GM21786 (cell line): Measurements from ENCODE around the gene REC114.
"Not testable (repeated sequence)": the region's sequence is repeated elsewhere in the genome, so short reads cannot be mapped to it uniquely, and the experiment has no call there.

Source experiments
- ATAC-seq: cut with Tn5 transposase; IDR thresholded peaks from one replicate; pipeline ENCODE4 v1.9.1; 2021; ENCODE audit not compliant: unreplicated experiment

REC114 gene

DNA sequence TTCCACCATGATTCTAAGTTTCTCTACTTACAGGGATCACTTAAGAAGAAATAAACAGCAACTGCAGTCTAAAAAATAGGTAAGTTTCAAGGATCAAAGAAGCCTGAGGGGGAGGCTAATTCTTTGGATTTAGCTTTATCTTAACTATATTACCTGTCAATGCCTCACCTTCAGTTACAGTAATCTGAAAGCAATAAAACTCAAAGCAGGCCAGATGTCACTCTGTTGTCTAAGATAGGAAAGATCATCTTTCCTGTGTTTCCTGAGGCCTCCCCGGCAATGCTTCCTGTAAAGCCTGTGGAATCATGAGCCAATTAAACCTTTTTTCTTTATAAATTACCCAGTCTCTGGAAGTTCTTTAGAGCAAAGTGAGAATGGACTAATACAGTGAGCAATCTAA is 130.1 kb downstream of the REC114 start:
- no peak for ATAC-seq

DNA sequence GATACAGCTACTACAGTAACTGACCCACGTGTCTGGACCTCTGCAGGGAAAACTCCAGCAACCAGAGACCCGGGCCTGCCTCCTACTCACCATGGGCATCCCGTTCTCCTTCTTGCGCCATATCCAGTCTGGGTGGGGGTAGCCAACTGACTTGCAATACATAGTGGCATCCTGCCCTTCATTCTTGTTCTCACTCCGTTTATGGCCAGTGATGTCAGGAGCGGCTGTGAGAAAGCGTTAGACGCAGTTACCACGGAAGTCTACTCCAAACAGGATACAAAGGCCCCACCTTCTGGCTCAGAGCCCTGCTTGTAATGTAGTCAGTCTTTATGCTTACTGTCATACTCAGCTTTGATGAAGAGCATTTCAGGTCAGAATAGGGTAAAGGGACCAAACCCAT is 130.6 kb downstream of the REC114 start:
- ATAC-seq, result no peak

DNA sequence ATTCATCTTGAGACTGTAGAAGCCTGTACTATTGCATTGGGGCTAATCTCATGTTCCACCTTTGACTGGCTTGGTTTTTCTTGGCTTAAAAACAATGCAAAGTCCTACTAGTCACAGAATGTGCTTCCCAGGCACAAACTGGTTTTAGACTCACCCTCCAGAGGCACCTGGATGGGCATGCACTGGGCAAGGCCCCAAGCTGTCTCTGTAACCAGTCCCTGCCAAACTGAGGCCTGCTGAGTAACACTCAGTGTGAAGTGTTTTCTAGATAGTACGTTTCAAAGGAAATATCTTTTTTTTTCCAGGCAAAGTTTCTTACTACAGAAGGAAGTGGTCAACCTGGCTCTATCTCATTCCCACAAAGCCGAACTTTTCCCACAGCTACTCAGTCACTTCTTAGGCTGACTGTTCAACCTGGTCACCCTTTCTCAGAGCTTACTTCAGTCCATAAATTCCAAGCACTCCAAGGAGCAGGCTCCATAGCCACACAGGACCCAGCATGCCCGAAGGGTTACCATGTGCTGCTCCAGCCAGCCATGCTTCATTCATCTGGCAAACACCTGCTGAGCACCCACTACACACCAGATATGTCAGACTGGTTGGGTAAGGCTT is 132.8 kb downstream of the REC114 start:
- no peak for ATAC-seq

DNA sequence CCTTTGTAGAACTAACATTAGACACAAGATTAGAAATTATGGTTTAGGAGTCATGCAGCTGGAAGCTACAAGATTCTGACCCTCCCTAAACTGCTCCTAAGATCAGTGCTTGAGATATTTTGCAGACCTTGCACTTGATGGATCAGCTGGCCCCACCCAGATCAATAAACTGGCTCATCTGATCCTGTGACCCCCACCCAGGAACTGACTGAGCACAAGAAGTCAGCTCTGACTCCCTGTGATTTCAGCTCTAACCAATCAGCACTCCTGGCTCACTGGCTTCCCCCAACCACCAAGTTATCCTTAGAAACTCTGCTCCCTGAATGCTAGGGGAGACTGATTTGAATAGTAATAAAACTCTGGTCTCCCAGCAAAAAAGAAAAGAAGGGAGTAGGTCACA is 134.6 kb downstream of the REC114 start:
- ATAC-seq, result not testable (repeated sequence)

DNA sequence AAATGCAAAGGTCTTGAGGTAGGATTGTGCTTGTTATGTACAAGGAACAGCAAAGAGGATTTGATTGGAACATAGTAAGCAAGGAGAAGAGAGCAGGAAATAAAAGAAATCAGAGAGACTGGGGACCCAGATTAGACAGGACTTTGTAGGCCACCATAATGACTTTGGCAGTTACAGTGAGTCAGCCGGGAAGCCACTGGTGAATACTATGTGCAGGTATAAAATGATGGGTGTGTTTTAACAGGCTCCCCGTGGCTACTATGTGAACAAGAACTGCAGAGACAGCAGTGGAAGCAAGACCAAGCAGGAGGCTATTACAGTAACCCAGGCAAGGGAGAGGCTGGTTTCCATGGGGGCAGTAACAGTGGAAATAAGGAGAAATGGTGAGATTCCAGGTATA is 135.1 kb downstream of the REC114 start:
- no peak for ATAC-seq

DNA sequence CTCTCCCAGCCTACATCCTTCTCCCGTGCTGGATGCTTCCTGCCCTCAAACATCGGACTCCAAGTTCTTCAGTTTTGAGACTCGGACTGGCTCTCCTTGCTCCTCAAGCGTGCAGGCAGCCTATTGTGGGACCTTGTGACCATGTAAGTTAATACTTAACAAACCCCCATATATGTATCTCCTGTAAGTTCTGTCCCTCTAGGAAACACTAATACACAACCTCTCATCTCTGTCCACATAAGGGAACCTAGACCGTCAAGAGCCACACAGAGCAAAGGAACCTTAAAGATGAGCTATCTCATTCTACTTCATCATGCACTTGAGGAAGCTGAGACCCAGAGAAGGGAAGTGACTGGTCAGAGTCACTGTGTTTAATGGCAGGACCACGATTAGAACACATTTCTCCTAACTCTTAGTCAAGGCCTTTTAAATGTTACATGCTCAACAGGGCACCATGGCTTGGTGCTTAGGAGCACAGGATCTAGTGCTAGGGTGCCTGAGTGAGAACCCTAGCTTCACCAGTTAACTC is 140.0 kb downstream of the REC114 start:
- ATAC-seq, result no peak

DNA sequence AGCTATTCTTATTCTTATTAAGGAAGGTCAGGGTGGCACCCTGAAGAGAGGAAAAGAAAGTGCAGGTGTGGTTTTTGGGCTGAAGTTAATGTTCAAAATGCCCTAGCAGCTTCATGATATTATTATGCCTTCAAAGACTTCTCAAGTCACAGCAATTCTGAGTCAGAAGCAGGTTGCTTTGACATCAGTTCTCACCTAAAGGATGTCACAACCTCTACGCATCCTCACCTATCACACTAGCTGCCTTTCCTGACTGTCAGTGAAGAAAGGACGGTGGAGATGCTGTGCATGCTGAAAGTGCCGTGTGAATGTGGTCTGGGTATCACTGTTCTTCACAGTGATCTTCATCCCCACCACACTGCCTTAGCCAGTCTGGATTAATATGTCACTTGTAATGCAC is 140.6 kb downstream of the REC114 start:
- no peak for ATAC-seq

DNA sequence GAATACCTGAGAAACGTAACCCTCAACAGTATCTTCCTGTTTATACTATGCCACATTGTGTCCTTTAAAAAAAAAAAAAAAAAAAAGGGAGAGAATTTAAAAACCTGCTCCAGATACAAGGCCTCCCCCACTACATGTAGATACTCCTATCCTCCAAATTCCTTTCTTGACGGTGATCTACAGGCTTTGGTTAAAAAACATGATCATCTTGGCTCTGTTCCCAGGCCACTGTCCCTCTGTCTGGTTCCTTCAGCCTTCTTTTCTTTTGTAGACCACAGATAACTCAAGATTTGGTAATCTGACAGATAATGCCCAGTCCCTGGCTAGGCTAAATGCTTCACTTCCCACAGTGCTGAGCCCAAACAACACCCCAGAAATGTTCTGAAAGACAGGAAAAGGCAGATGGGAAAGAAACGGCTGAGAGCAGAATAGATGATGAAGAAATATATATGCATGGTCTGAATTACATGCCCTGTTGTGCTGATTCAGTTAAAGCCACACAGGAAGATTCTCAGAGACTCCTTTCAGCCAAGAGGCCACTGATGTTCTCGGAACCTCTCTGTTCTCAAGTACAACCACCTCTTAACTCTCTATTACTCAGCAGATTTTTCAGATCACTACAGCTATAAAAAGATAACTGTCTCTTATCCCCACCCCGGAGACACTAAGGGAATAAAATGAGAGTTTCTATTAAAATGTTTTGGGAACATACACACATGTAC is 141.9 kb downstream of the REC114 start:
- no peak for ATAC-seq

DNA sequence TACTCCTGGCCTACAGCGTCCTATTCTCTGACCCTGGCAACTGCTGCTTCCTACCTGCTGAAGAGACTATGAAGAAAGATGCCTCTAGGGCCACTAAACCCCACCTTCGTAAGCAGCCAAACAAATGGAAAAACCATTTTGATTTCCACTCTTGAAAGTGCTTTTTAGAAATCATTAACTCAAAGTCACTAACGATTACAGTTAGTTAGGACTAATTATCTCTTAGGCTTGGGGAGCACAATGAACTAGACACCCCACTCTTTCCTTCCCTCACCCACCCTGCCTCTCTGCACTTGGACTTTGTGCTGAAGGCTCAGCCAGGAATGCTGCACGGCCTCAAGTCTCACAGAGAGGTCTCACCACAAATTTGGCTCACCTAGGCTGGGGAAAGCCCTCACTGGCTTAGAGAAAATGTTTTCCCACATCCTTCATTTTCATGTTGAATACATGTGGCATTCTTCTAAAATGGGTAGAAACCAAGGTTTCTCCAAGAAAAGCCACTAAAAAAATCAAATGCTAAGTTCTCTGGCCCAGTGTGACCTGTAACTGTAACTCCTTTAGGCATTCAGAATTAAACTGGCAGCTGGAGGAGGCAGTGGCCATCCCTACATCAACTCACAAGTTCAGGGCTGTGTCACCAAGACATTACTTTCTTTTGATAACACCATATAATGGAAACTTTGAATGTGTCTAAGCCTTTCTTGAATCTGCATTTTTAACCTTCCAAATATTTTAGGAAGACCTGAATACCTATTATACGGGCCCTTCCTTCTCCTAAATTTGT is 143.1 kb downstream of the REC114 start:
- ATAC-seq, result no peak

DNA sequence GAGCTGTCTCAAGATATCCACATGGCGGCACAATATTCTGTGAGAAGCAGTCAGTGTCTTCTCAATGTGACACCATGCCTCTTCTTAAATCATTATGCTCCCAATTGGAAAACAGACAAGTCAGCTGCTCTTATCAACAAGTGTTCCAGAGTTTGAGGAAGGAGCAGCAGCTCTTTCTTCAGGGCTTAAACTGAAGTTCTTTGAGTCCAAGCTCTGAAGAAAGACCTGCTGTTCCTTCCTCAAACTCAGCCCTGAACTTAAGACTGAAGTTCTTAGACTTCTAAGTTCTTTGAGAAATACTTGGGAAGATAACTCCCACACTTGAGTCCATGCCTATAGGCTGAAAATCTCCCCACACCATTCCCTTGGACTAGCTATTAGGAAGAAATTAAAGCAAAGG is 146.8 kb downstream of the REC114 start:
- no peak for ATAC-seq

DNA sequence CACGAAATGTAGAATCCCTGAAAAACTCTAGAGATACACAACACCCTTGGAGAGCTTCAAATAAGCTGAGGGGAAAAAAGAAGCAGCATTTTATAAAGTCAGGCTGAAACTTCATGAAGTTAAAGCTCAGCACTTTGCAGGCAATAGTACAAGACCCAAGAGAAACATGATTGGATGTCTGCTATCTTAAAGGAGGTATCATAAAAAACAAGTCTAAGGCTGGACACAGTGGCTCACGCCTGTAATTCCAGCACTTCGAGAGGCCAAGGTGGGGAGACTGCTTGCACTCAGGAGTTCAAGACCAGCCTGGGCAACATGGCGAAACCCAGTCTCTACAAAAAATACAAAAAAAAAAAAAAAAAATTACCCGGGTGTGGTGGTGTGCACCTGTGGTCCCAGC is 147.3 kb downstream of the REC114 start:
- no peak for ATAC-seq

DNA sequence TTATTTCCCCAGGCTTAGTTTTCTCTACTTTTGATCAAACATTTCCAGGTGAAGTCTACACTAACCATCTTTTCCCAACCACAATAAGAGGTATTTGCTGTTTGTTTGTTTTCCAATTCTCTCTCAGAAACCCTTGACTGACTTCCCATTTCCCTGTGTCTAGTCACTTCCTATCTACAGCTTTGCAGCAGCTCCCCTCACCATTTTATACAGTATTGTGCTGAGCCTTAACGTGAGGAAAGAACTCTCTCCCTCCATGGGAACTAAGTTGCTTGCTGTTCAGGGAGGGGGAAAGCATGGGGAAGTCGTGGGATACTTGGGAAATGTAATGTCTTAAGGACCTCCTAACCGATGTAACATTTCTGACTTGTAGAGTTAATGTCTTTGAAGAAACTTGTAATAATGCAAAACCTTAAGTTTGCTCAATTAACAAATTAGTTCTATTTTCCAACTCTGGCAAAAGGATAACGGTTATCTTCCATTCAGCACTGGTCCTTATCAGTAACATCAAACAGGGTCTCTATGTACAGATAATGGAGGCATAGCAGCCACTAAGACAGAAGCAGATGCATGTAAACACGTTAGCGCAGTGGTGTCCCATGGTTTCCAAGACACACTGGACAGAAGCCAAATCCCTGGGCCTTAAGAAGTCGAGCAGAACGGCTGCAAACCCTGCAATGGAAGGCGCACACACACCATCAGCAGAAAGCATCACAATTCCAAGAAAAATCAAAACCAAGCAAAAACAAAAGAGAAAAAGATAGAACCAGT is 150.5 kb downstream of the REC114 start:
- no peak for ATAC-seq

DNA sequence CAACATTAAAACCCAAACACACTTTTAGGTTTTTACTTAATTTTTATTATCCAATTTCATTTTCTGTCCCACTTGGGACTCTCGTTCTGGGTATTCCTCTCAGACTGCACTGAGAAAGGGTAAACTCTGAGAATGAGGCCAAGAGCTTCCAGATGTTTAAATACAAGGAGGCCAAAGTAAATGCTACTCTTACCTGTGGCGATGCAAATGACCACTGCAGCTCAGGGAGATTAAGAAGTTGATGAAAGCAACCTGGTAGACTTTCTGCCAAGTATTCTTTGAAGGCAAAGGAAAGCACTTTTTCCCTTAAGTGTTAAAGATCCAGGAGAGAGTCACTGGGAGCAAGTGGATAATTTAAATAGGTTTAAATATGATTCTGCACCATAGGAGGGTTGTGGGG is 151.1 kb downstream of the REC114 start:
- ATAC-seq, result no peak

DNA sequence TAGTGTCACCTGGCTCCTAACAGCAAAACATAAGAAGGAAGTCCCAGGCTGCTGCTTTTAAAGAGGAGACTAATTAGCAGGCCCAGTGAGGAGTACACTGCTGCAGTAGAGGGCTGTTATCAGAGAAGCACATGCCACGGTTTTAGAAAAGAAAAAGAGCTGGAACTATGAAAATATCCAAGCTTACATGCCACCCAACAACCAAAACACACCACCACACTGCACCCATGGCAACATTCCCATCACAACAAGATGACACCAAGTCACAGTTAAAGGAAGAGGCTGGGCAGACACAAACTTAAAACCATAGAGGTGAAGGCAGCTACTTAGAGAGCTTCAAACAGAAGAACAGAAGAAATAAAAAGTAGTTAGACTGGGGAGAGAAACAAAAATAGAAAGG is 153.2 kb downstream of the REC114 start:
- ATAC-seq, result no peak

DNA sequence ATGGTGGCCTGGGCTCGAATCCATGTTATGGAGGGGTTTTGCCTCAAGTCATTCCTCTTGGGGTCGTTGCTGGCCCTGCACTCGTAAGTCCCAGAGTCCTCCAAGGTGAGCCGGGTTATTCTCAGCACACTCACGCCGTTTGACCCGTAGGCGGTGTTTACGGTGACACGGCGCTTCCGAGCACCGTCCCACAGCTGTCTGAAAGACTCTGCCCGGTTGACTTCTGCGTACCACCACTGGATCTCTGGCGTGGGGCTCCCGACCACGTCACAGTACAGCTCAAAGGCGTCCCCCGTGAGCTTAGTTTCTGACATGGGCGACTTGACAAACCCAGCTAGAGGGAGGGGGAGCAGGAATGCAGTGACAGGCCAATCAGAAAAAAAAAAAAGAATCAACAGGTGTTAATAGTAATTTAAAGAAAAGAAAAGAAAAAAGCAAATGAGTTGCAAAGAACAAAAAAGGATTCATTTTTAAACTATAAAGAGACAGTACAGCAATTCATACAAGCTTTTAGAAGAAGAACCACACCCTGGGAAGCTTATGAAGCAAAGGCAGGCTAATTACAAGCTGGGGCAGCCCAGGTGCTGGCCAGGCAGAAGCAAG is 154.2 kb downstream of the REC114 start:
- ATAC-seq, result no peak

DNA sequence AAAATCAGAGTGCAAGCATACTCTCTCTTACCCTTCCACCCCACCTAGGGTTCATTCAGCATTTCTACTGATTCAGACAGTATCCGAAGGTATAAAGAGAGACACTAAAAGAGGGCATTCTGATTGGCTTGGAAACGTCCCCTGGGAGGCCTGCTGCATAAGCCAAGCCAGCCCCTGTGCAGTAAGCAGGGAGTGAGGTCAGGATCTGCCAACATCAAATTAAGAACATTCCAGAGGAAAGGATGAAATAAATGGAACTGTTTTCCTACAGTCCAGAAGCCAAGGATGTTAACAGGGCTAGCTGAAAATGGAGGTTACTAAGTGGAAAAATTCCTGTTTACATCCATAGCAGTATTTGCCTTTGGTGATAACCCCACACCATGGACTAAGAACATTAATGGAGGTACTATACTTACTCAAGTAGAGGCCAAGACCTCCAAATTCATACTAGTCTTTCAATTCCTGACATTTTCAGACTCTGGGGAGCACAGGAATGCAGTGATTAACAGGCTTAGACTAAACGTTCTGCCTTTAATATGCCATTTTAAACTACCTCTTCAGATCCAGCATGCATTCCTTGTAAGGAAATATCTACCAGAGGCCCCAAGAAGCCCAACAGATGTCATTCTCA is 155.7 kb downstream of the REC114 start:
- no peak for ATAC-seq

DNA sequence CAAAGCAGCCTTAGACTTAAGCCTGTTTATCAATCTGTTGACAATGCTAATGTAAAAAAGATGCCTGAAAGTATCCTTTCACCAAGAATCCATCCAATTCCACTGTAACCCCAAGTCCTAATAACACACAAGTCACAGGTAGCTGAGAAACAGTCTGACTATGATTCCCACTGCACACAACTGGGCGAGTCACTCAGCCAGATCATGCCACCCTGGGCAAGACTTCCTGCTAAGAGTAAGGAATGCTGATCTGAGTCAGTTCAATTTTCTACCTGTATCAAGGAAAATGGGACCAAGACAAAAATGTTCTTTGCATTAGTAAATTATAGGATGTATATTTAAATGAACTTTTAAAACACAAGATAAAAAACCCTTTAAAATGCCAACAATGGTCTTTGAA is 157.0 kb downstream of the REC114 start:
- no peak for ATAC-seq

DNA sequence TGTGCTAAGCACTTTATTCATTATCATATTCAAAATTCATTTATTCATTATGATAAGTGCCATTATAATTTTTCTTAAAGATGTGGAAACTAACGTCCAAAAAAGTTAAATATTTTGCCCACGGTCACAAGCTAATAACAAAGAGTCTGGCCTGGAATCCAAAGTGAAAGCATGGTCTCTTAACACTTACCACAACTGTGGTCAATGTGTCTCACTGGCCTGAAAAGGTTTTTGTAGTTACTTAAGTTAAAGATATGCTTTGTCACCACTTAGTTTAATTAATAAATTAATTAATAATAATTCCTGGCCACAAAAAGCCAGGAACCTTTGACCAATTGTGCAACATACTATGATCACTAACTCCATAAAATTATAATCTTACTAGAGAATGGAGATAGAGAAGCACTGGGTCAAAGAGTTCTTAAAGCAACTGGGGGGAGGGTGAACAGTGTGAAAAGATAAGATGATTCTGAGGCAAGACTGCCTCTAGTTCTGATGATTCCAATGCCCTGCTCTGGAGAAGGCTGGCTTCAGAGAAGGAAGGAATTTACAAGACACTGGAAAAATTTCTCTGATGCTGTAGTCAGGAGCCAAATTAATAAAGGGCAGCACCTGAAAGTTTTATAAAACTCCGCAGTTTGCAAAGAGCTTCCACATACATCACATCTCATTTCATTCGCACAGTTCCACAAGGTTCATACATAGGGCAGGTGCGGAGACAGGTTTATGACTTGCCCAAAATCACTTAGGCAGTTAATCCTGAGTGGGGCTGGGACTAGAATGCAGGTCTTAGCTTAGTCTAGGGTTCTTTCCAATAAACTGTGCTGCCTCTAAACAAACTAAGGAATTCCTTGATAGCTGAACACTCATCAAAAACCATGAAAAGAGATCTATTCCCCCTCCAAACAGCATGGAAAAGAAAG is 157.7 kb downstream of the REC114 start:
- ATAC-seq, result no peak
